Left forelimb (tissue), 1 donor: ENCODE measurements around the gene DDB1.

Source experiments
- DNase-seq: peaks from one replicate; pipeline ENCODE4 v3.0.0-alpha.2; 2018; ENCODE audit warnings: low spot score

Gene DDB1

DNA sequence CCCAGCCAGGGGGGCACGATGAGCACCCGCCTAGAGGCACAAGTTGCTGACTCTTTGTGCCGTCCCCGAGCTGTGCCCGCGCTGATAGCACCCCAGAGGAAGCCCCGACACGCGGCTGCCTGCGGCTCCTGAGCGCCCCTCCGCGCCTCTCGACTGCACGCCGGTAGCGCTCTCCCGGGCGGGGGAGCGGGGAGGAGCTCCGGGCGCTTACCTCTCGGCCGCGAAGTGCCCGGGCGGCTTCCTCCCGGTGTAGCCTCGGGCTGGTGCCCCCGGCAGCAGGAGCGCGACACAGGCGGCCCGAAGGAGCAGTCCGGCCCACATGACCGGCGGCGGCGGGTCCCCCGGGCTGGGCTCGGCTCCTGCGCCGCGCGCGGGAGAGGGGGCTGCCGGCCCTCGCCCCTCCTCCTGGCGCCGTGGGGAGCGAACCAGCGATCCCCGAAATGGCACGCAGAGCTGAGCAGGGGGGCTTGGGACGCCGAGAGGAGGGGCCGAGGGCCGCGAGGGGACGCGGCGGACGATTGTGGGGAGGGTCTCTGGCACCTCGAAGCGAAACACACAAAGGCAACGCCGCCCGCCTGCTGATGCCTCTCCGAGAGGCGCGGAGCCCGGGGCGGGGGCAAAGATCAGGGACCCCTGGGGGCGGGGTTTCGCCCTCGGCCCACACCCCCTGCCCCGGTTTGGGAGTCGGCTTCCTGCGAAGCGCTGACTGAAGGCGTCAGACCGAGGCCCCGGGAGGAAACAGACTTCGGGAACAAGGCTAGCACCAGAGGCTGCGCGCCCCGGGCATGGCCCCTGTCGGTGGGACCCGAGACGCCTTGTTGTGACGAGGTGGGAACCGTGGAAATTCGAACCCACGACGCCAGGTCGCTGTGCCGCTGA, 37.9 kb downstream of the DDB1 start, which contains the start of gene VWCE:
Gene VWCE (minus strand): TSS at position 600 of the 879 bp plus-strand sequence. CDS start 279 bp downstream, at position 321.
- DNase-seq, result peak; percentile 80

- peak; percentile 79 for DNase-seq
Observed at GRCh38 chr11:61293867-61294716, 38.8 kb downstream of the DDB1 start.

GRCh38 chr11:61292356-61292755, 40.5 kb downstream of the DDB1 start:
- DNase-seq, result no peak

GRCh38 chr11:61290905-61291690, 41.8 kb downstream of the DDB1 start:
- no peak for DNase-seq

DNA sequence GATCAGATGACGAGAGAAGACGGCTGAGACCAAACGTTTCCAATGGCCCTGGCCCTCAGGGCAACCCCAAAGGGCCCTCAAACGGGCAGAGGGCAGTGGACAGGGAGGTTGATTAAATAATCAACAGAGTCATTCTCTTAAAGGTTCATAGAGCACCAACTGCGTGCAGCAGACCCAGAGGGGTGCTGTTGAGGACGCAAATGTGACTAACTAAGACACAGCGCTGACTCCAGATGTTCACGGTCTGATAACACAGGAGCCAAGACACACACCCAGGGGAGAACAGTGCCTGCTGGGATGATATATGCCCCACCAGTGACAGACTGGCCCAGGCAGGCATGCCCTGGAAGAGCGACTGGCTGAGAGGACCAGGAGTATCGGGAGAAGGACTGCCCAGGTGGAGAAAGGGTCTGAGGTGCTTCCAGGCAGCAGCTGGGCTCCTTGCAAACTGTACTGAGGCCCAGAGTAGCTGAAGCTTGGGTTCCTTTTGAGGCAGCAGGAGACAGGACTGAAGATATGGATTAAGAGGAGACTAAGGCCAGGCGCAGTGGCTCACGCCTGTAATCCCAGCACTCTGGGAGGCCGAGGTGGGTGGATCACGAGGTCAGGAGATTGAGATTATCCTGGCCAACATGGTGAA, 45.4 kb downstream of the DDB1 start:
- DNase-seq, result no peak

- no peak for DNase-seq
Observed at GRCh38 chr11:61283613-61284012, 49.3 kb downstream of the DDB1 start.

GRCh38 chr11:61281581-61282250, 51.2 kb downstream of the DDB1 start:
- peak; percentile 76 for DNase-seq

DNA sequence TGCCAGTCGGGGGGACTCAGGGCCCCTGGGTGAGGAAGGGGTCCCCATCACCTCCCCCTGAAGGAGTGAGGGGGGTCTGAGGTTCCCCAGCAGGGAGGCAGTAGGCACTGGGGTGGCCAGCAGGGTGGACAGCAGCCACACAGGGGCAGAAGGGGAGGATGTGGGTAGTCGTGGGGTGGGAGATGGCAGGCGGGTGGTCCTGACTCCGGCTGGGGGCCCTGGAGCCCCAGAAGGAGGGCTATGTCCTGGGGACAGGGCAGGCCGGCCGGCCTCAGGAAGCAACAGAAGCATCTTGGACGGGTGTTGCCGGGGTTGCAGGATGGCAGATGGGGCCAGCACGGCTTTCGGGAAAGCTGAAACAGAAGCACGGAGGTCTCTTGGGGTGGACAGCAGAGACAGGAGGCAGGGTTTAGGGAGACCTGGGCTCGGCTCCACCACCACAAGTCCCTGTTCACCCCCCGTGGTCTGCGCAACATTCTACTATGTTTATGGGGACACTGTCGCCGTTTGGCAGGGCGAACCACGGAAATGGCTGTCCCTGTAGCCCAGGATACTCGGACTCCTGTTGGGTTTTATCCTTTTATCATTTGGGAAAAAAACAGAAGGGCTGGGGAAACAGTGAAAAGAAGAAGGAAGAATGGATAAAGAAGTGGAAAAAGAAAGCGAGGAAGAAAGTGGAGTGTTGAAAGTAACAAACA, 51.9 kb downstream of the DDB1 start:
- no peak for DNase-seq

DNA sequence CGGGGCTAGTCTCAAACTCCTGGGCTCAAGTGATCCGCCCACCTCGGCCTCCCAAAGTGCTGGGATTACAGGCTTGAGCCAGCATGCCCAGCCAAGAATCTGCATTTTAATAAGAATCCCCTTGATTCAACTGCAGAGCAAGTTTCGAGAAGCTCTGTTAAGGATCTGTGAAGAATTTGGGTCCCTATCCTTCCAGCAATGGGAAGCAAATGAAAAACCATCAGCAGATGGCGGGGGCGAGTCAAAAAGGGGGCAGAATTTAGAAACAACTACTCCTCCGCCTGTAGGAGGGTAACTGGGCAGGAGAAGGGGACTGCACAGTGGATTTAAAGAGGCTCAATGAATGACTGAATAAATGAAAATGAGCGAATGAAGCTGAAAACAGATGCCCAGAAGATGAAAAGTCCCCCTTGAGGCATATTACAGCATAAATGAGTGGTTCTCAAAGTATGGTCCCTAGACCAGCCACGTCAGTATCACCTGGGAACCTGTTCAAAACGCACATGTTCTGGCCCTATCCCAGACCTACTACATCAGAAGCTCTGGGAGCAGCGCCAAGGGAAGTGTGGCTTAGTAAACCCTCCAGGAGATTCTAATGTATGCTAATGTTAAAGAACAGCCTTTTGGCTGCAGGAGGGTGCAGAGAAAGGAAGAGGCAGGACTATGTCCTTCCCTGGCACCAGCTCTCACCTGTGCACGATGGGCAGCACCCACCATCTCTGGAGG, 52.8 kb downstream of the DDB1 start:
- DNase-seq, result no peak

- DNase-seq, result no peak
Observed at GRCh38 chr11:61278001-61278470, 54.9 kb downstream of the DDB1 start.

- no peak for DNase-seq
Observed at GRCh38 chr11:61277186-61278000, 55.5 kb downstream of the DDB1 start.

- DNase-seq, result no peak
Observed at GRCh38 chr11:61275191-61275590, 57.7 kb downstream of the DDB1 start.

DNA sequence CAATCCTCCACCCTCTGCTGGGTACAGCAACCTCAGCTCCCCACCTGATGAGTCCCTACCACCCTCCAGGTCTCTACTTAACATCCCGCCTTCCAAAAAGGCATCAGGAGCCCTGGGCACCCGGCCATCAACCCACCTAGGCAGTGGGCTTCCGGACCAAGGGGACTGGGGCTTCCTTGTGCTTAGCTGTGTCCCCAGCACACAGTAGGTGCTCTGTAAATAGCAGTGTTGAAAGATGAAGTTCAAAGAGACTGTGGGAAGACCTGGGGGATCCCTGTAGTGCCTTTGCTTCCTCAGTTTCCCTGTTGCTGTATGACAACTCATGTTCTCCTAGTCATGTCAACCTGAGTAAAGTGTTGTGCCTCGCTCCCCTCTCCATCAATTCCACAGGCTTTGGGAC, 58.8 kb downstream of the DDB1 start:
- no peak for DNase-seq

GRCh38 chr11:61273178-61274078, 59.5 kb downstream of the DDB1 start:
- DNase-seq, result no peak

DNA sequence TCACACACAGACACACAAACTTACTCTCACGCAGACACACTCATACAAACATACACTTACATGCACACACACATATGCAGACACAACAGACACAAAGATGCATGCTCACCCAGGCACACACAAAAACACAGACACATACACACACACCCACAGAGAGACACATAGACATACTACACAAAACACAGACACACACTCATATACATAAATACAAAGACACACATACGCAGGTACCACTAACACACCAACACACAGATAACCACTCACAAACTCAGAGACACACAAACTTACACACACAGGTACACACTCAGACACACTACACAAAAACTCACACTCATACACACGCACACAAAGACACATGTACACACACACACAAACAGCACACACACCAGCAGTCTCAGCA, 60.2 kb downstream of the DDB1 start:
- DNase-seq, result no peak

- no peak for DNase-seq
Observed at GRCh38 chr11:61270354-61271076, 62.4 kb downstream of the DDB1 start.
